GM21381 (cell line): ENCODE measurements around the gene ZFYVE28.

Source experiments
- ATAC-seq: cut with Tn5 transposase; IDR thresholded peaks from one replicate; pipeline ENCODE4 v1.9.1; 2021; ENCODE audit warnings: mild to moderate bottlenecking, moderate library complexity; ENCODE audit not compliant: unreplicated experiment

The ZFYVE28 gene

GRCh38 chr4:2354760-2355159 is 63.7 kb downstream of the ZFYVE28 start:
- no peak for ATAC-seq

GRCh38 chr4:2354118-2354517 is 64.3 kb downstream of the ZFYVE28 start:
- no peak for ATAC-seq

- ATAC-seq: no peak
Observed at GRCh38 chr4:2353222-2354107, 65.0 kb downstream of the ZFYVE28 start.

GRCh38 chr4:2352729-2353221 is 65.7 kb downstream of the ZFYVE28 start:
- no peak for ATAC-seq

DNA sequence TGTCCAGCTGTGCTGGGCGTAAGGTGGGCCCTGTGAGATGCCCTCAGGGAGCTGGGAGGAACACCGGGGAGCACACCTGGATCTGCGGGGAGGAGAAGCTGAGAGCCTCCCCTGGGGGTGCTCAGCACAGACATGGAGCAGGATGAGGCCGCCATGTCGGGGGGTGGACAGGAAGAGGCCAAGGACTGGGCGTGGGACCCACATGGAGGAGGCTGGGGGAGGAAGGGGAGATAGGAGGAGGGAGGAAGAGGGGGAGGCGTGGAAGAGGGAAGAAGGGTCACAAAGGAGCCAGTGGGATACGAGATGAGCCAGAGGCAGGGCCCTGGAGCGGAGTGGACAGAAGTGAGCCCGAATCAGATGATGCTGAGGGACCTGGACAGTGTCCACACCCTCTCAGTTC is 66.3 kb downstream of the ZFYVE28 start:
- ATAC-seq: no peak

DNA sequence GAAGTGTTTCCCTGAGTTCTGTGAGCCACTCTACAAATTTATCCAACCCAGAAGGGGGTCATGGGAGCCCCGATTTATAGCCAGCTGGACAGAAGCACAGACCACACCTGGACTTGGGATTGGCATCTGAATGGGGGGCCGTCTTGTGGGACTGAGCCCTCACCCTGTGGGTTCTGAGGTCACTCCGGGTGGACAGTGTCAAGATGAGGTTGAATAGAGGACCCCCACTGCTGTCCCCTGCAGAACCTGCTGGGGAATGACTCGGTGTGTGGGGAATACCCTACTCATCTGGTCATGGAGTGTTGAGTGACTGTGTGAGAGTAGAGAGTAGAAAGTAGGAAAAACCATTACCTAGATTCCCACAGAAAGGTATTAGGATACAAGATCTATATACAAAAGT is 67.5 kb downstream of the ZFYVE28 start:
- ATAC-seq: no peak

GRCh38 chr4:2348786-2349185 is 69.7 kb downstream of the ZFYVE28 start:
- no peak for ATAC-seq

DNA sequence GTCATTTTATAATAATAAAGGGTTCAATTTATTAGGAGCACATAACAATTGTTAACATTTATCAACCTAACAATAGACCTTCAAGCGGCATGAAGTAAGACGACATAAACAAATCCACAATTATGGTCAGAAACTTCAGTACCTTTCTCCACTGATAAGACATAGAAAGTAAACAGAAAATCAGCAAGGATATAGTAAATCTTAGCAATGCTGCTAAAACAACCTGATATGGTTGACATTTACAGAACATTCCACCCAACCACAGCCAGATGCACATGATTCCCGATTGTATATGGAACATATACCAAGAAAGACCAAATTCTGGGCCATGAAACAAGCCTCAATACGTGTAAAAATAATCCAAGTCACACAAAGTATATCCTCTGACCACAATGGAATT is 71.3 kb downstream of the ZFYVE28 start:
- ATAC-seq: no peak

DNA sequence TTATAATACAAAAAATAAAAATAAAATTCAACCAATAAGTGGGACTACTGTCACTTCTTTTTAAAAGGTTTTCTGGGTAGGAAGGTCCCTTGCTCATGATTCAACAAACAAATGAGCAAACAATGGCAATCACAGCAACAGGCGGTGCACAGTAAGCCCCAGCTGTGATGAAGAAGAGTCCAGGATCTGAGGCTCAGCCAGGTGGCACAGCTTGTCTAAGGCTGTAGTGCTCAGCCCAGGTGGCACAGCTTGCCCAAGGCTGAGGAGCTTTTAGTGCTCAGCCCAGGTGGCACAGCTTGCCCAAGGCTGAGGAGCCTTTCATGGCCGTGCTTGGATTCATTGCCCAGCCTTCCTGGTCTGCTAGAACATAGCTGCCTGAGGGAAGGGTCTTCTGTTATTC is 75.0 kb downstream of the ZFYVE28 start:
- ATAC-seq: no peak

DNA sequence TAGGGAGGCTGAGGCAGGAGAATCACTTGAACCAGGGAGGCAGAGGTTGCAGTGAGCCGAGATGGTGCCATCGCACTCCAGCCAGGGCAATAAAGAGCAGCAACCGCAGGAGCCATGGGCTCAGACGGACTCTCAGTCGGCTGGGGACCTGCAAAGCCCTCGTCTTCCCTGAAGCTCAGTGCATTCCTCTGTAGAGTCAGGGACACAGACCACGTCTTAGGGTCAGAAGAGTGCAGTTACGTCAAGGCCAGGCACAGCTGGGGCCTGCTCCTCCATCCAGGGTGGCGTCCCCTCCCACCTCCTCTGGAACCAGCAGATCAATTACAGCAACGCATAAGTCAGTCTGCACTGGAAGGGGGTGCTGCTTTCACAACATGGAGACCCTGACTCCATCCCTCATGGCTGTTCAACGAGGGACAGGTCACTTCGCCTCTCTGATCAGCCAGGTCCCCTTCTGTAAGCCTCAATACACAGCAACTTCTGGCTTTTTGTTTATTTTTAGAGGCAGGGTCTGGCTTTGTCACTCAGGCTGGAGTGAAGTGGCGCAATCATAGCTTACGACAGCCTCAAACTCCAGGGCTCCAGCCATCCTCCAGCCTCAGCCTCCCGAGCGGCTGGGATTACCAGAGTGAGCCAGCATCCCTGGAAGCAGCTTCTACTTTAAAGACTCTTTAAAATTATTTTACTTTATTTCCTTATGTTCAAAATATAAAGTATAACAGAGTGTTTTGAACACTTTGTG is 76.4 kb downstream of the ZFYVE28 start:
- ATAC-seq: no peak

- ATAC-seq: no peak
Observed at GRCh38 chr4:2341261-2341841, 77.1 kb downstream of the ZFYVE28 start.

DNA sequence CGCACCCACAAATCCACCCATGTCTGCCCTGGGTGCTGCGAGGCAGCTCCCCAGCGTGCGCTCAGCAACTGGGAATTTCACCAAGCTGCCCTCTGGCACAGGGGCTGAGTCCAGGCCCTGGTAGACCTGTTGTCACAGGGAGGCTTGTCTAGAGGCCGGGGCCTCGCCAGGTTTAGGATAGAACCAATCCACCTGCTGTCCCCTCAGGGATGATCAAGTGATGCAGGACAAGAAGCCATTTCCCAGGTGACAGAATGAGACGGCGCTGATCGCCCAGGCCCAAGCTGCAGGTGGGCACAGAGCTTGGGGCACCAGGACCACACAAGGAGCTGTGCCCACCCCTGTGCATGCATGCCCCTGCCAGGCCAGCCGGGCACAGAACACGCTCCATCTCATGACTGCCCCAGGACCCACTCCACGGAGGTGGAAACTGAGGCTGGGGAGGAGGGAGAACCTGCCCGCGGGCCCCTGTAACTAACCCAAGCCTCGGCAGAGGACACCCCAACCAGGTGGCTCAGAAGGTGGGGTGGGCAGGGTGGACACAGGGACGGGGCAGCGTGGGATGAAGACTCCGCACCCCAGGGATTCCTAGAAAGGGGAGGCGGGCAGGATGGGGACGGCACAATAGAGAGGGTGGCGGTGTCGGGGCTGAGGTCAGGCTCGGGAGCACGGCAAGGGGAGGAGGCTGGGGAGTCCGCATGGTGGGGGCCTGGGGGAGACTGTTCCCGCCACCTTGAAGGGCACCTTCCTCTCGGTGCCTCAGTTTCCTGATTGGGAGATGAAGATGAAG is 78.0 kb downstream of the ZFYVE28 start:
- no peak for ATAC-seq

DNA sequence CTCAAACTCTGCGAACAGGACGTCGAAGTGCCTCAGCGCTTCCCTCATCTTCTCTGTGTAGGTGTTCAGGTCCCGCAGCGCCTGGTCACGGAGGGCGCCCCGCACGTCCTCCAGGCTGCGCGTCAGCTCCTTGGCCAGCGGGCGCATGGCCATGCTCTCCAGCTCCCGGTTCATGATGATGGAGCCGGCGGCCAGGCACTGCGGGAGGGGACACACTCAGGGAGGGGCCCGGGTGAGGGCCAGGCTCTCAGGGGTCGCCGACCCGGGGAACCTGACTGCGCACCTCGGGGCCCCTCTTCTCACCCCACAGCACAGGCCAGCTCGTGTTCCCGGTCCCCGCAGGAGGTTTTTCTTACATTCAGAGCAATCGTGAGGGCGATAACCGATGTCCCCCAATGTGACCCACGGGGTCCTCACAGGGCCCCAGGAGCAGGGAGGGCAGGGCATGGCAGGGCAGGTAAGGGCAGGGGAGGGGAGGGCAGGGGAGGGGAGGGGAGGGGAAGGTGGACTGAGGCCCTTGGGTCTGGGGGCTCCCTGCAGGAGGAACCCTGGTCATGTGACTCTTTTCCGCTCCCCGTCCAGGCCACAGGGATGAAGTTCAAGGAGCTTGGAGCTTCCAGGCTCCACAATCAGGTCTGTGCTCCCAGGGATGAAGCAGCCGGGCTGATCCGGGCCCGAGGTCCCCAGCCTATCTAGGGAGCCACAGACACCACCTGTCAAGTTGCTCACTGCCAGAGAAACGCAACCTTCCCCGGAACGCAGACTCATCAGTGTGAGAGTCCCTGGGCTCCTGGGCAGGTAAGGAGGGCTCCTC is 78.8 kb downstream of the ZFYVE28 start:
- no peak for ATAC-seq

- no peak for ATAC-seq
Observed at GRCh38 chr4:2338754-2339457, 79.5 kb downstream of the ZFYVE28 start.

DNA sequence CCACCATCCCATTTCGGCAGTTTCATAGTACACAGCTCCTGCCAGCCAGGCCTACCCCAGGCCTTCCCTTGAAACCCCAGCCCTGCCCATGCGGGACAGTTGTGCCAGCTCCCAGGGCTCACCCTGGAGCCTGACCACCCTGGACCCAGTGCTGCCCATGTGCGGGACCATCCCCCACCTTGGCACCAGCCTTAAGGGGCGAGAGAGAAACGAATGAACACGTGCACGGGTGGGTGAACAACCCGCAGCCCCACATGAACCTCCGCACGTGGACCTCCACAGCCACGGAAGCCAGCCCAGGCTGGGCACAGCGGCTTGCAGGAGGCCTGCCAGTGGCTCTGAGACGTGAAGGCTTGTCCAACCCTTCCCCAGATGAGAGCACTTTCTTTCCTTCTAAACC is 80.5 kb downstream of the ZFYVE28 start:
- no peak for ATAC-seq

DNA sequence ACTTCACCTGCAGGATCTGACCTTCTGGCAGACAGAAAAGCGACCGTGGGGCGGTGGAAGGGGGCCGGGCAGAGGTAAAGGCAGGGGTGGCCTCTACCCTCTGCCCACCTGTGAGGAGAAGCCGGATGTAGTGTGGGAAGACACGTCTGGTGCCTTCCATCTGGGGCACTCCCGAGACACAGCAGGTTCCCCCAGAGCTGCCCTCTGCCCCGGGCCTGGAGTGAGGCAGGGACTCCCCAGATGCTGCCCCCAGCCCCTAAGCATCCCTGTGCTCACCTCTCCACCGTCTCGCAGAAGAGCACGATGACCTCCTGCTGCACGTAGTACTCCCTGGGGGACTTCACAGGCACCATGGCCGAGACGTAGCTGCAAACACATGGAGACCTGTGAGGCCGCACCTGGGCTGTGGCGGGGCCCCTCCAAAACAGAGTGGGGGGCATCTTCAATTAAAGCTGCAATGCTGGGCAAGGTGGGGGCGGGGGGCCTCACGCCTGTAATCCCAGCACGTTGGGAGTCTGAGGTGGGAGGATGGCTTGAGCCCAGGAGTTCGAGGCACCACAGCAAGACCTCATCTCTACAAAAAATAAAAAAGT is 81.2 kb downstream of the ZFYVE28 start:
- no peak for ATAC-seq

GRCh38 chr4:2336659-2337058 is 81.8 kb downstream of the ZFYVE28 start:
- ATAC-seq: no peak

GRCh38 chr4:2335729-2336101 is 82.7 kb downstream of the ZFYVE28 start:
- ATAC-seq: no peak
